ENCODE data around the gene ACOT13.
"Not testable (repeated sequence)": the region's sequence is repeated elsewhere in the genome, so short reads cannot be mapped to it uniquely, and the experiment has no call there.

The ACOT13 gene

DNA sequence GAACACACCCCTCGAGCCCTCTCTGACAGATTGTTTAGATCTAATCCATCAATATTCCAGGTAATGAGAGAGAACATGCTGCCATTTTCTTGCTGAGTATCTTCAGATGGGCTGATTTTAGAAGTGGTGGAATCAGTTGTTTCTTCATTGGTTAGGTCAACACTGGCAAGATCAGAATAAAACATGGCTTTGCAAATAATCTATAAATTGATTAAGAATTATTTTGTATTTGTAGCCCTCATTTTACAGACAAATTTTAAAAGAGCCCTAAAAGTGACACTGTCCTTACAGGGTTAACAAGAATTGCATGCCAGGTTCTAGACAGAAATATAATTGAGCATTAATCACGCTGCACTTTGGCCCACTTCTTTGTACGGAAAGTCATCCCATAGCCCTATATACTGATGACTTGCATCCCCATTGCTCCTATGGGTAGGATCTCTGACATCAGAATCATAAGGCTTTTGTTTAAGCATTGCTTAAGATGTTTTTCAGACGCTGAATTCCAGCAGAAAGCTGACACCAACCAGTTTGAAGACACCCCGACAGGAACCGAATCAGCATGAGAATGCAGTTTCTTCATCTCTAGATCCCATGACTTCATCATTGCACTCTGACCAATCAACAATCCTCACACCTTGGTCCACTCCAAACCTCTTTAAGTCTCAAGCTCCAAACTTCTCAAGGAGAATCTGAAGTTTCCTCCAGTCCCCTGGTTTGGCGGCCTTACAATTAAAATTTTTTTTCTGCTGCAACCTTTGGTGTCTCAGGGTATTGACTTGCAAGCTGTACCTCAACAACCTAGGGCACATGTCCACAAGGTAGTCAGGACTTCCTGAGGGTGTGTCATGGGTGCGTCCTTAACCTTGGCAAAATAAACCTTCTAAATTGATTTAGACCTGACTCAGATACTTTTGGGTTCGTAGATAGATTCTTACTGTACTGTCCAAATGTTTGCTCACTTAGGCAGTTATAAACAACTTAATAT is 8.0 kb upstream of the ACOT13 start:
- no peaks in the 10 kb centered on the region for H3K27me3 ChIP-seq

DNA sequence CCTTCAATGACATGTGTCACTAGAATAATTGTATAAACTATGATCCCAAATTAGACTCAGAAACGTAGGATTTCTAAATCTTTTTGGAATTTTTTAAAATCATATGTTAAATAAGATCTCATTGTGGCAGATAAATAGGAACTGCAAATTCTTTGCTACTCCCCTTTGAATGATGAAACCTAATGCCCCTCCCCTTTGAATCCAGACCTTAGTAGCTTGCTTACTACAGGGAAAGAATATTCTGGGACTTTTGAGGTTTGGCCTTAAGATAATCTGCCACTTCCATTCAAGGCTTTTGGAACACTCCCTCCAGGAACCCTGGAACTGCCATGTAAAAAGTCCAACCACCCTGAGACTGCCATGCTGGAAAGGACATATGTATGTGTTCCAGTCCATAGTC is 7.3 kb upstream of the ACOT13 start:
- H3K27me3 ChIP-seq: no peaks in the 10 kb centered on the region
- H3K4me3 ChIP-seq (ENCODE audit: low read depth, low read length): no peak overlapping the region
- H3K4me1 ChIP-seq: no peaks in the 10 kb centered on the region
- H3K9me3 ChIP-seq: no peaks in the 10 kb centered on the region
- H3K36me3 ChIP-seq: peaks cover 18% of the 10 kb centered on the region
- DNase-seq: no peak
- TF ChIP-seq, protein P1, sequence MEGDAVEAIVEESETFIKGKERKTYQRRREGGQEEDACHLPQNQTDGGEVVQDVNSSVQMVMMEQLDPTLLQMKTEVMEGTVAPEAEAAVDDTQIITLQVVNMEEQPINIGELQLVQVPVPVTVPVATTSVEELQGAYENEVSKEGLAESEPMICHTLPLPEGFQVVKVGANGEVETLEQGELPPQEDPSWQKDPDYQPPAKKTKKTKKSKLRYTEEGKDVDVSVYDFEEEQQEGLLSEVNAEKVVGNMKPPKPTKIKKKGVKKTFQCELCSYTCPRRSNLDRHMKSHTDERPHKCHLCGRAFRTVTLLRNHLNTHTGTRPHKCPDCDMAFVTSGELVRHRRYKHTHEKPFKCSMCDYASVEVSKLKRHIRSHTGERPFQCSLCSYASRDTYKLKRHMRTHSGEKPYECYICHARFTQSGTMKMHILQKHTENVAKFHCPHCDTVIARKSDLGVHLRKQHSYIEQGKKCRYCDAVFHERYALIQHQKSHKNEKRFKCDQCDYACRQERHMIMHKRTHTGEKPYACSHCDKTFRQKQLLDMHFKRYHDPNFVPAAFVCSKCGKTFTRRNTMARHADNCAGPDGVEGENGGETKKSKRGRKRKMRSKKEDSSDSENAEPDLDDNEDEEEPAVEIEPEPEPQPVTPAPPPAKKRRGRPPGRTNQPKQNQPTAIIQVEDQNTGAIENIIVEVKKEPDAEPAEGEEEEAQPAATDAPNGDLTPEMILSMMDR (IDR thresholded peaks at IDR 0.05; ENCODE audit: low read depth, low read length): no peak

More for the DNA sequence above, 8.0 kb upstream of the ACOT13 start:
- no peaks in the 10 kb centered on the region for H3K9me3 ChIP-seq
- H3K36me3 ChIP-seq: peaks cover 25% of the 10 kb centered on the region
- no peak for DNase-seq
- H3K4me3 ChIP-seq (ENCODE audit: low read depth, low read length): no peak overlapping the region
- TF ChIP-seq, protein P1 (IDR thresholded peaks at IDR 0.05; ENCODE audit: low read depth, low read length): no peak
- H3K4me1 ChIP-seq: no peaks in the 10 kb centered on the region

DNA sequence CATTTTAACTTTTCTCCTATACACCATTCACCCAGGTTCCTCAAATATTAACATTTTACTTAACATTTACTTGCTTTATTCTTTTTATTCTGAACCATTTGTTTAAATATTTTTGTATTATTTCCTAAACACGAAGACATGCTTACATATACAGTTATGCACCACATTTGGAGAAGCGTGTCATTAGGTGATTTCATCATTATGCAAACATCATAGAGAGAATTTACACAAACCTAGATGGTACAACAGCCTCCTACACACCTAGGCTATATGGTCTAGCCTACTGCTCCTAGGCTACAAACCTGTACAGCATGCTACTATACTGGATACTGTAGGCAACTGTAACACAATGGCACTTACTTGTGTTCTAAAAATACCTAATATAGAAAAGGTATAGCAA is 6.8 kb upstream of the ACOT13 start:
- H3K27me3 ChIP-seq: no peaks in the 10 kb centered on the region
- TF ChIP-seq, protein P1 (IDR thresholded peaks at IDR 0.05; ENCODE audit: low read depth, low read length): no peak
- H3K4me1 ChIP-seq: no peaks in the 10 kb centered on the region
- H3K9me3 ChIP-seq: no peaks in the 10 kb centered on the region
- peaks cover 16% of the 10 kb centered on the region for H3K36me3 ChIP-seq
- H3K4me3 ChIP-seq (ENCODE audit: low read depth, low read length): no peak overlapping the region
- no peak for DNase-seq

DNA sequence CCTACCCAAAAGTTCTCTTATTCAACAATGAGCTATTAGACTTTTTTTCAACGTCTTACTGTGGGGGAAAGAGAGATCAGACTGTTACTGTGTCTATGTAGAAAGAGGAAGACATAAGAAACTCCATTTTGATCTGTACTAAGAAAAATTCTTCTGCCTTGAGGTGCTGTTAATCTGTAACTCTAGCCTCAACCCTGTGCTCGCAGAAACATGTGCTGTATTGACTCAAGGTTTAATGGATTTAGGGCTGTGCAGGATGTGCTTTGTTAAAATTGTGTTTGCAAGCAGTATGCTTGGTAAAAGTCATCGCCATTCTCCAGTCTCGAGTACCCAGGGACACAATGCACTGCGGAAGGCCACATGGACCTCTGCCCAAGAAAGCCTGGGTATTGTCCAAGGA is 5.1 kb upstream of the ACOT13 start:
- H3K36me3 ChIP-seq: peaks cover 12% of the 10 kb centered on the region
- not testable (repeated sequence) for H3K27me3 ChIP-seq; DNase-seq; H3K9me3 ChIP-seq; H3K4me1 ChIP-seq; H3K4me3 ChIP-seq (ENCODE audit: low read depth, low read length)

DNA sequence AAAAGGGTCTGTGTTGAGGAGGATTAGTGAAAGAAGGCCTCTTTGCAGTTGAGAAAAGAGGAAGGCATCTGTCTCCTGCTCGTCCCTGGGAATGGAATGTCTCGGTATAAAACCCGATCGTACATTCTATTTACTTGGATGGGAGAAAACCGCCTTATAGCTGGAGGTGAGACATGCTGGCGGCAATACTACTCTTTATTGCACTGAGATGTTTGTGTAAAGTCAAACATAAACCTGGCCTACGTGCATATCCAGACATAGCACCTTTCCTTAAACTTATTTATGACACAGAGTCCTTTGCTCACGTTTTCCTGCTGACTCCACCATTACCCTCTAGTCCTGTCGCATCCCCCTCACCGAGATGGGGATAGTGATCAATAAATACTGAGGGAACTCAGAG is 4.6 kb upstream of the ACOT13 start:
- Histone ChIP-seq H3K9me3 (no peaks in the 10 kb centered on the region), H3K36me3 (peaks cover 12% of the 10 kb centered on the region), H3K27me3 (no peaks in the 10 kb centered on the region), H3K4me1 (no peaks in the 10 kb centered on the region), H3K4me3 (ENCODE audit: low read depth, low read length) (no peak overlapping the region)
- no peak for DNase-seq
- TF ChIP-seq, protein P1 (IDR thresholded peaks at IDR 0.05; ENCODE audit: low read depth, low read length): no peak

DNA sequence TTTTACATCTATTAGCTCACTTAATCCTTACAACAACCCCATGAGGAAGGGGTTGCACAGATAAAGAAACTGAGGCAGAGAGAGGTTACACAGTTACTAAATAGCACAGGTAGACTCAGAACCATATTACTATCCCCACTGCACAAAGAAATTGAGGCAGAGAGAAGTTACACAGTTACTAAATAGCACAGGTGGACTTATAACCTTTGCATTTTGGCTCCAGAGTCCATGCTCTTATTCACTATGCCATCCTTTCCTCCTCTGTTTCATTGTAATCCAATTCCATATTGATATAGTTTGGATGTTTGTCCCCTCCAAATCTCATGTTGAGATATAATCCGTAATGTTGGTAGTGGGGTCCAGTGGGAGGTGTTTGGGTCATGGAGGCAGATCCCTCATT is 3.7 kb upstream of the ACOT13 start:
- Histone ChIP-seq H3K4me1 (no peaks in the 10 kb centered on the region), H3K27me3 (no peaks in the 10 kb centered on the region), H3K4me3 (ENCODE audit: low read depth, low read length) (no peak overlapping the region), H3K9me3 (no peaks in the 10 kb centered on the region; the same call in 1 of the 2 replicates), H3K36me3 (peaks cover 8% of the 10 kb centered on the region)
- TF ChIP-seq, protein P1 (IDR thresholded peaks at IDR 0.05; ENCODE audit: low read depth, low read length): no peak
- no peak for DNase-seq
